HFF-Myc (cell line): Measurements from ENCODE around the gene TOX2.

ENCODE experiments used
- DNase-seq: peaks from one replicate; pipeline ENCODE4 v3.0.0-alpha.2; 2011; ENCODE audit warnings: low read depth; ENCODE audit errors: extremely low read depth
- H3K4me3 ChIP-seq: replicated peaks from 2 replicates; pipeline ENCODE4 v1.5.1; 2011; ENCODE audit warnings: low read depth, mild to moderate bottlenecking, control low read depth, low read length
- CTCF ChIP-seq: IDR thresholded peaks from 2 replicates; pipeline ENCODE4 v1.5.1; 2012; ENCODE audit warnings: mild to moderate bottlenecking, low read depth, low read length, control low read depth; ENCODE audit errors: missing control alignments

TOX2 gene

GRCh38 chr20:44073011-44073674 is 158.5 kb downstream of the TOX2 start:
- no peak for DNase-seq
- no peak for TF ChIP-seq CTCF
- no peak overlapping the region for H3K4me3 ChIP-seq

- TF ChIP-seq CTCF: no peak
Observed at GRCh38 chr20:44073675-44074071, 159.0 kb downstream of the TOX2 start.

GRCh38 chr20:44074252-44075151 is 159.8 kb downstream of the TOX2 start:
- no peak overlapping the region for H3K4me3 ChIP-seq
- no peak for DNase-seq
- TF ChIP-seq CTCF: no peak

More at GRCh38 chr20:44073675-44074071, 159.0 kb downstream of the TOX2 start:
- no peak for DNase-seq
- H3K4me3 ChIP-seq: no peak overlapping the region

GRCh38 chr20:44075191-44075949 is 160.7 kb downstream of the TOX2 start:
- no peak for DNase-seq
- no peak for TF ChIP-seq CTCF
- no peak overlapping the region for H3K4me3 ChIP-seq

- H3K4me3 ChIP-seq: no peak overlapping the region
- TF ChIP-seq CTCF: no peak
- no peak for DNase-seq
Observed at GRCh38 chr20:44075950-44076232, 161.2 kb downstream of the TOX2 start.

GRCh38 chr20:44079291-44079690 is 164.6 kb downstream of the TOX2 start:
- TF ChIP-seq CTCF: no peak
- H3K4me3 ChIP-seq: no peak overlapping the region
- DNase-seq: no peak
